ENCODE results near the gene CSTF1. TPM values are rescaled to one million over a fixed set of nuclear protein-coding genes. Genes with fewer than 3 reads are reported as not detected.
A peak's percentile ranks its signal among the peaks of the same experiment; 100 is the strongest.

CSTF1 gene
- total and polyA plus RNA-seq, 2 donors (not counting 3 experiments of a cell fraction or from before 2014, with no cell fraction given), result 39.6 to 49.3 TPM

DNA sequence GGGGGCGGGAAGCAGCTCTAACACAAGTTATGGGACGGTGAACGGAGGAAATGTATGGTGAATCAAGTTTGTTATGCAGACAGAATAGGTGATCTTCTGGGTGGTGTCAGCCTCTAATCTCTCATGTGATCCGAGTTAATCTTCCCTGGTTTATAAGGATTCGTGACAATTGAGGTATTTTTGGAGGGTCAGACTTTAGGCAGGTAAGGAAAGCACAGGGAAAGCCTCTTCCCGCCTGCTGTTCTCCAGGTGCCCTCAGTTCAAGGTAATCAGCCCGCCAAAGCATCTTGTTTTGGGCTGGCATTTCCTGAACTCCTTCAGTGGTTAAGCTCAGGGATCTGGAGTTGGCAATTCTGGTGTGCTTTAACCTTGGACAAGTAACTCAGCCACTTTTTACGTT, 1.2 kb downstream of the CSTF1 start:
- intact Hi-C loops (cut with micrococcal nuclease), result no loop called here
- Histone ChIP-seq H3K9me3 (replicated peaks; ENCODE audit: control insufficient read depth, insufficient read depth, low read length) (no peaks in the 10 kb centered on the region), H3K9ac (replicated peaks; ENCODE audit: extremely low read depth, insufficient read depth, low read length) (peak overlapping the region; percentile 81), H3K4me1 (ENCODE audit: control insufficient read depth, extremely low read depth, insufficient read depth, low read length) (peaks cover 14% of the 10 kb centered on the region), H3K4me3 (replicated peaks in 1 of 3; ENCODE audit: insufficient read depth in 1 of 3, low read depth in 1 of 3, low read length in 3 of 3) (peak overlapping the region in 2 of 3 experiments; percentile 52 to 78), H3K27ac (ENCODE audit: insufficient read depth, low read depth, low read length) (no peak overlapping the region), H2AFZ (ENCODE audit: low read depth, low read length) (no peak overlapping the region), H4K20me1 (replicated peaks; ENCODE audit: control insufficient read depth, extremely low read depth, insufficient read depth, low read length) (no peaks in the 10 kb centered on the region), H3K36me3 (ENCODE audit: control insufficient read depth in 2 of 2, extremely low read depth in 1 of 2, insufficient read depth in 2 of 2, low read length in 2 of 2) (peaks cover 13 to 20% of the 10 kb centered on the region in 2 experiments), H3K4me2 (ENCODE audit: insufficient read depth, low read length) (peak overlapping the region; percentile 82), H3K79me2 (ENCODE audit: control insufficient read depth, insufficient read depth, low read length) (peaks cover 56% of the 10 kb centered on the region), H3K27me3 (ENCODE audit: control insufficient read depth in 2 of 2, insufficient read depth in 2 of 2, low read length in 2 of 2) (no peaks in the 10 kb centered on the region), H3K9me1 (replicated peaks; ENCODE audit: control insufficient read depth, extremely low read depth, insufficient read depth, low read length) (no peaks in the 10 kb centered on the region)
- BruUV-seq (replicated peaks), result no TSS peak
- dilution Hi-C loops (cut with MboI; ENCODE audit: extremely low pct_ligation_motif_present, low sequenced_read_pairs), result no loop called here
- DNase-seq (ENCODE audit: low read depth, low spot score), result no peak
- TF ChIP-seq JUN (IDR thresholded peaks at IDR 0.05; ENCODE audit: borderline replicate concordance, insufficient read depth, insufficient read length, low read depth) (no peak), POLR2AphosphoS5 (IDR thresholded peaks at IDR 0.05; ENCODE audit: insufficient read depth, low read depth, low read length) (no peak), GATA2 (IDR thresholded peaks at IDR 0.05; ENCODE audit: insufficient read depth, insufficient read length, low read depth, low read length) (no peak), EZH2 (IDR thresholded peaks at IDR 0.05; ENCODE audit: borderline replicate concordance, low read depth, low read length, severe bottlenecking) (no peak), FOS (IDR thresholded peaks at IDR 0.05; ENCODE audit: borderline replicate concordance, insufficient read depth, low read length) (no peak), MYC (IDR thresholded peaks at IDR 0.05; ENCODE audit: low read depth, low read length) (no peak), POLR2A (IDR thresholded peaks at IDR 0.05; ENCODE audit: low read depth, low read length) (no peak)
- TF ChIP-seq, protein P1, sequence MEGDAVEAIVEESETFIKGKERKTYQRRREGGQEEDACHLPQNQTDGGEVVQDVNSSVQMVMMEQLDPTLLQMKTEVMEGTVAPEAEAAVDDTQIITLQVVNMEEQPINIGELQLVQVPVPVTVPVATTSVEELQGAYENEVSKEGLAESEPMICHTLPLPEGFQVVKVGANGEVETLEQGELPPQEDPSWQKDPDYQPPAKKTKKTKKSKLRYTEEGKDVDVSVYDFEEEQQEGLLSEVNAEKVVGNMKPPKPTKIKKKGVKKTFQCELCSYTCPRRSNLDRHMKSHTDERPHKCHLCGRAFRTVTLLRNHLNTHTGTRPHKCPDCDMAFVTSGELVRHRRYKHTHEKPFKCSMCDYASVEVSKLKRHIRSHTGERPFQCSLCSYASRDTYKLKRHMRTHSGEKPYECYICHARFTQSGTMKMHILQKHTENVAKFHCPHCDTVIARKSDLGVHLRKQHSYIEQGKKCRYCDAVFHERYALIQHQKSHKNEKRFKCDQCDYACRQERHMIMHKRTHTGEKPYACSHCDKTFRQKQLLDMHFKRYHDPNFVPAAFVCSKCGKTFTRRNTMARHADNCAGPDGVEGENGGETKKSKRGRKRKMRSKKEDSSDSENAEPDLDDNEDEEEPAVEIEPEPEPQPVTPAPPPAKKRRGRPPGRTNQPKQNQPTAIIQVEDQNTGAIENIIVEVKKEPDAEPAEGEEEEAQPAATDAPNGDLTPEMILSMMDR (IDR thresholded peaks at IDR 0.05; ENCODE audit: extremely low read depth in 1 of 2, insufficient read depth in 1 of 2, low read depth in 1 of 2, low read length in 2 of 2), result no peak
- TF ChIP-seq, protein P2, sequence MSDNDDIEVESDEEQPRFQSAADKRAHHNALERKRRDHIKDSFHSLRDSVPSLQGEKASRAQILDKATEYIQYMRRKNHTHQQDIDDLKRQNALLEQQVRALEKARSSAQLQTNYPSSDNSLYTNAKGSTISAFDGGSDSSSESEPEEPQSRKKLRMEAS (IDR thresholded peaks at IDR 0.05; ENCODE audit: insufficient read depth, insufficient read length), result no peak
- POLR2A ChIA-PET, result no interaction called here
- FAIRE-seq, result no peak
- CTCF ChIA-PET, result interaction anchor here (1.8 kb wide), 1 partner anchor 34 kb away, joined by 5 read pairs; no protein-coding TSS in a partner anchor
